NCI-H2171 treated with DMSO at 0.1 percent for 48 hours (cell line): ENCODE measurements around the gene PARP6.
A peak's percentile ranks its signal among the peaks of the same experiment; 100 is the strongest.
"Not testable (repeated sequence)": the region's sequence is repeated elsewhere in the genome, so short reads cannot be mapped to it uniquely, and the experiment has no call there.

Source experiments
- DNase-seq: peaks from one replicate; lab custom pipeline; 2025; lab: John Stamatoyannopoulos, UW

The PARP6 gene

GRCh38 chr15:72280751-72281150, 8.4 kb upstream of the PARP6 start:
- no peak for DNase-seq

- DNase-seq: no peak
Observed at GRCh38 chr15:72278737-72279136, 6.4 kb upstream of the PARP6 start.

- no peak for DNase-seq
Observed at GRCh38 chr15:72276326-72276700, 4.0 kb upstream of the PARP6 start.

GRCh38 chr15:72275635-72276325, 3.4 kb upstream of the PARP6 start:
- not testable (repeated sequence) for DNase-seq

GRCh38 chr15:72272997-72273352, 621 bp upstream of the PARP6 start:
- no peak for DNase-seq

- peak; percentile 8 for DNase-seq
Observed at GRCh38 chr15:72271895-72272212, 500 bp downstream of the PARP6 start.

GRCh38 chr15:72271221-72271620, 1.1 kb downstream of the PARP6 start:
- no peak for DNase-seq

GRCh38 chr15:72269739-72270138, 2.6 kb downstream of the PARP6 start:
- DNase-seq: no peak

GRCh38 chr15:72265031-72265430, 7.3 kb downstream of the PARP6 start:
- no peak for DNase-seq

- DNase-seq: no peak
Observed at GRCh38 chr15:72252663-72253299, 19.6 kb downstream of the PARP6 start.

- DNase-seq: no peak
Observed at GRCh38 chr15:72249142-72249810, 23.1 kb downstream of the PARP6 start.

- DNase-seq: no peak
Observed at GRCh38 chr15:72248514-72248913, 23.8 kb downstream of the PARP6 start.

GRCh38 chr15:72242775-72243370, 29.5 kb downstream of the PARP6 start:
- no peak for DNase-seq

GRCh38 chr15:72239652-72240051, 32.7 kb downstream of the PARP6 start:
- no peak for DNase-seq

- DNase-seq: no peak
Observed at GRCh38 chr15:72238586-72238985, 33.8 kb downstream of the PARP6 start.

- DNase-seq: no peak
Observed at GRCh38 chr15:72237853-72238224, 34.5 kb downstream of the PARP6 start.

GRCh38 chr15:72237029-72237852, 35.1 kb downstream of the PARP6 start:
- no peak for DNase-seq

- DNase-seq: no peak
Observed at GRCh38 chr15:72236381-72237003, 35.9 kb downstream of the PARP6 start.

GRCh38 chr15:72235298-72235697, 37.1 kb downstream of the PARP6 start:
- no peak for DNase-seq

GRCh38 chr15:72233769-72234168, 38.6 kb downstream of the PARP6 start:
- DNase-seq: no peak

GRCh38 chr15:72231833-72232478, 40.4 kb downstream of the PARP6 start:
- DNase-seq: peak; percentile 68
